SU-DHL-6 (cell line): ENCODE results near the gene NFATC1.

Experiments
- CTCF ChIP-seq: fragments of 200-600 bp; sonication (generic); IDR thresholded peaks from one replicate; pipeline ENCODE4 v1.5.1; 2017; ENCODE audit warnings: antibody characterized with exemption, mild to moderate bottlenecking, low read length, moderate library complexity; ENCODE audit not compliant: insufficient read depth, poor library complexity, severe bottlenecking
- EZH2phosphoT487 ChIP-seq: fragments of 200-600 bp; sonication (generic), shearing (Covaris generic); conservative IDR thresholded peaks from 2 replicates; pipeline ENCODE4 v1.6.1; 2018; ENCODE audit warnings: mild to moderate bottlenecking, antibody characterized with exemption, low read length, moderate library complexity, mixed read lengths

GRCh38 chr18:79519751-79520477 lies 124.2 kb downstream of the NFATC1 start:
- TF ChIP-seq EZH2phosphoT487 (no peak), CTCF (no peak)
